ENCODE data around the gene CACUL1.

The CACUL1 gene

DNA sequence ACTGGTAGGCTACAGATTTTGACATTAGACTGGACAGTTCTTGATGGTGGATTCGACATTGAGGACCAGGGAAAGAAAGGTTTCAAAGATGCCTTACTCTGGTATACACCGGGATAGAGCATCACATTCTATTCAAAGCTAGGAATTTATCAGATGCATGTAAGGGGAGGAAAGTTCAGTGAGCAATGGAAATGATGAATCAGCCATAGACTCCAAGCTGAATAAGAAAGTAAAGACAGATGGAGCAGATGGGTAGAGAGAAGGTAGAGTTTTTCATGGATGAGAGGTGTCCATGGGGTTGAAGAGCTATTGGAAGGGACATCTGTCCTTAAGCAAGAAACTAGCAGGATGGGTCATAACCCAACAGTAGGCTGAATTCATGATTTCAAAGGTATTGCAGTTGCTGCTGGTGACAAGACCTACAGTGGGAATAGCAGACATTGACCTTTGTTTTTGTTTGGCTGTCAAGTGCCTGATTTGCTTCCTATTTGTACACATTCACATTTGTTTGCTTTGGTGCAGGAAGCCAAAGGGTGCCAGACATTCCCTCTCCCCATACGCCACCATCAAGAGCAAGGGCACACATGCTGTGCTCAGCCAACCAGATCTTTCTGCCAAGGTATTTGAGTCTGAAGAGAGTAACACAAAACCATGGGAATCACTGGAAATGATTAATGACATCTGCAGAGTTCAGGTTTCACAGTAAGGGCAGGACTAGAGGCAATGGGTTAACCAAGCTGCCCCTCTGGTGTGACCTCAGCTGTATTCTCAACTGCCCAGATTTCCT is 8.6 kb upstream of the CACUL1 start:
- TF ChIP-seq, protein P1, sequence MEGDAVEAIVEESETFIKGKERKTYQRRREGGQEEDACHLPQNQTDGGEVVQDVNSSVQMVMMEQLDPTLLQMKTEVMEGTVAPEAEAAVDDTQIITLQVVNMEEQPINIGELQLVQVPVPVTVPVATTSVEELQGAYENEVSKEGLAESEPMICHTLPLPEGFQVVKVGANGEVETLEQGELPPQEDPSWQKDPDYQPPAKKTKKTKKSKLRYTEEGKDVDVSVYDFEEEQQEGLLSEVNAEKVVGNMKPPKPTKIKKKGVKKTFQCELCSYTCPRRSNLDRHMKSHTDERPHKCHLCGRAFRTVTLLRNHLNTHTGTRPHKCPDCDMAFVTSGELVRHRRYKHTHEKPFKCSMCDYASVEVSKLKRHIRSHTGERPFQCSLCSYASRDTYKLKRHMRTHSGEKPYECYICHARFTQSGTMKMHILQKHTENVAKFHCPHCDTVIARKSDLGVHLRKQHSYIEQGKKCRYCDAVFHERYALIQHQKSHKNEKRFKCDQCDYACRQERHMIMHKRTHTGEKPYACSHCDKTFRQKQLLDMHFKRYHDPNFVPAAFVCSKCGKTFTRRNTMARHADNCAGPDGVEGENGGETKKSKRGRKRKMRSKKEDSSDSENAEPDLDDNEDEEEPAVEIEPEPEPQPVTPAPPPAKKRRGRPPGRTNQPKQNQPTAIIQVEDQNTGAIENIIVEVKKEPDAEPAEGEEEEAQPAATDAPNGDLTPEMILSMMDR (IDR thresholded peaks at IDR 0.05): no peak

DNA sequence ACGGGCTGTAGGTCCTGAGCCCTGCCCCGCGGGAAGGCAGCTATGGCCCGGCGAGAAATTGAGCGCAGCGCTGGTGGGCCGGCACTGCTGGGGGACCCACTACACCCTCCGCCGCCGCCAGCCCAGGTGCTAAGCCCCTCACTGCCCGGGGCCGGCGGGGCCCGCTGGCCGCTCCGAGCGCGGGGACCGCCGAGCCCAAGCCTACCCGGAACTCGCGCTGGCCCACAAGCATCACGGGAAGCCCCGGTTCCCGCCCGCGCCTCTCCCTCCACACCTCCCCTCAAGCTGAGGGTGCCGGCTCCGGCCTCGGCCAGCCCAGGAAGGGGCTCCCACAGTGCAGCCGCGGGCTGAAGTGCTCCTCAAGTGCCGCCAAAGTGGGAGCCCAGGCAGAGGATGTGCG is 5.5 kb upstream of the CACUL1 start:
- TF ChIP-seq, protein P1 (IDR thresholded peaks at IDR 0.05): no peak

DNA sequence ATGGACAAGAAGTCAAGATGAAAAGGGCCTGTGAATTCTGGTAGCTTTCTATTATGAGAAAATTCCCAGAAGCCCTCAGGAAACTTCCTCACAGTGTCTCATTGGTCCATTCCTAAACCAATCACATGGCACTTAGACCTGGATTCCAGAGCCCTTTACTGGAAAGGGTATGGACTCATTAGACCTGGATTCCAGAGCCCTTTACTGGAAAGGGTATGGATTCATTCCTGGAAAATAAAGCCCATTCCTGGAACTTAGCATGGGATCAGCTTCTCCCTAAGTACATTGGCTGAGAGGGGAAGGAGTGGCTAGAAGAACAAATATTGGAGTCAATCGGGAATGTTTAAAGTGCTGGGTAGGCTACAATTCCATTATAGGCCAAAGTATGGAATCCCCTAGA is 3.7 kb upstream of the CACUL1 start:
- TF ChIP-seq, protein P1 (IDR thresholded peaks at IDR 0.05): no peak

DNA sequence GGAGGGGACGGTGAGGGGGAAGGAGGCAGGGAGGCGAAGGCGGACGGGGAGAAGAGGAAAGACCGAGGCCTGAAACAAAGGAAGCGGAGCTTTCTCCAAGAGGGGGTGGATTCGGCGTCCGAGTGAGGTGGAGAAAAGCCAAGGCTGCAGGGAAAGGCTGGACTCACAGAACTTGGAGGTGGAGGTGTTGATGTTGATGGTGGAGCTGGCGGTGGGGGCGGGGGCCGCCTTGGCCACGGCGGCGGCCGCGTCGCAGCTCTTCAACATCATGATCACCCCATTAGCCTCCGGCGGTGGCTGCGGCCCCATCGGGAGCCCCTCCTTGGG is 578 bp downstream of the CACUL1 start:
- TF ChIP-seq, protein P1 (IDR thresholded peaks at IDR 0.05): no peak

DNA sequence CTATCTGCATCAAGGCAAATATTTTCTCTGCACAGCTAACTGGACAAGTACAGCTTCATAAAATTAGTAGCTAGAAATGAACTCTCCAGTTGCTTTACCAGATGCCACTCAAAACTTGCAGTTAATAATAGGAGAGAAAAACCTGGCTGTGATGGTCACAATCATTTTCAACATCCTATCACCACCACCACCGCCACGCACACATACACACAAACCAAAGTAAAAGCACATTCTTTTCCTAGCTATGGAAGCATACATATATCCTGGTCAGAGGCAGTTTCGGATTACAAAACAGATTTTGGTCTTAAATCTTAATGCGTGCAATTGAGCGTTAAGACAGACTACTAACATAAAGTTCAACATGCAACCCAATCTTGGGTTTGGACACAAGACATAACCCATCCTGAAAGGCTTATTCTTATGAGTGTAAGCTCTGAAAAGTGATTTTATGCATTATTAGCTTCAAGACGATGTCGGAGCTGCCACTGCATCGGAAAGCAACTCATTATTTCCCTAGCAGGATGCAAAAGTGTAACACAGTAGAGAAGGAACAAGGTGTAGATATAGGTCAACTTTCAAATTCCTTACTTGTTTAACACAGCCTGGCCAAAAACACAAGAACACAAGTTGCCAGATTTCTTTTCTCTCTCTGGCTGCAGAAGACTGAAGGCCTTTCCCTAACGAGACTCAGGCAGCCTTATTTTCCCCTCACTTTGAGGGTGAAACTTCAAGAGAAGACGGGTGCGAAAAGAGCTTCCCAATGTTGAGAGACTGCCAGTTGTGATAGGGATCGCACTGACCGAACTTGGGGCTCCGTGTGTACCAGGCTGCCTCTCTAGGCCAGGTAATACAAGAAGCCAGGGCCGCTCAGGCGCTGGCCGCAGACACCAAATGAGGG is 1.2 kb downstream of the CACUL1 start:
- TF ChIP-seq, protein P1 (IDR thresholded peaks at IDR 0.05): no peak

DNA sequence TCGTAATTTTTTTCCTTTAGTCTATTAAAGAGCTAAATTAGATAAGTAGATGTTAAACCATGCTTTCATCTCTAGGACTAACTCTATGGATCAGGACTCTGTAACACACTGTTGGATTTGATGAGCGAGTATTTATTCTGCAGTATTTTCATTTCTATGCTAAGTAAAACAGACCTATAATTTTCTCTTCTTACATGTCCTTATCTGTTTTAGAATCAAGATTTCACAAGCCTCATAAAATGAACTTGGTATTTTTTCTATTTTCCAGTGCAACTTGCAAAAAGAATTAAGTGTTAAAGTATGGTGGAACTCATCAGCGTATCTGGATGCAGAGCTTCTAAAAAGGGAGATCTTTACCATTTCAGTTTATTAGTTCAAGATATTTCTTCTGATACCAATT is 2.4 kb downstream of the CACUL1 start:
- TF ChIP-seq, protein P1 (IDR thresholded peaks at IDR 0.05): no peak

DNA sequence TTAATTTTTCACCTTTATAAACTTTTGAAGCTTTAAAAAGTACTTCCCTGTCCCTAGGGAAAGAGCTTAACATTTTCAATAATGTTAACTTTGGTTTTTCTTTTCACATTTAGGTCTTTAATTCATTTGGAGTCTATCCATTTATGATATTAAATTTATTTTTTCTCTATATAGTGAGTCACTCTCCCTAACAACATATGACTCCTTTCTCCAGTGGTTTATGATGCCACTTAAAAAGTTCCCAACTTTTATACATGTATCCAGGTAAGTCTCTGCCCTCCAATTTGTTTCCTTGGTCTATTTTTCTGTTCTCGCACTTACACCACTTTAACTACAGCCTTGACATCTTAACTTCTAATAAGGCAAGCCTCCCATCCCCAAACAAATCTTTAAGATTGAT is 3.5 kb downstream of the CACUL1 start:
- TF ChIP-seq, protein P1 (IDR thresholded peaks at IDR 0.05): no peak
